Renal cortex interstitium (tissue), 11 donors: ENCODE measurements around the gene B4GALT1. TPM values are rescaled to one million over a fixed set of nuclear protein-coding genes. Genes with fewer than 3 reads are reported as not detected.

Experiments used
- DNase-seq, 11 donors: peaks; one replicate each; pipeline ENCODE4 v3.0.0-alpha.2; 2013; ENCODE audit warnings: low read depth in 9 of 11, low spot score in 4 of 11; ENCODE audit errors: extremely low read depth in 1 of 11
- polyA plus RNA-seq, 3 donors: library from polyadenylated mRNA; unstranded; fragments of 120-200 nt; gene quantifications; one replicate each; pipeline ENCODE4 v1.2.1, GENCODE V29; 2013; ENCODE audit not compliant: insufficient read length in 3 of 3

B4GALT1 gene
- polyA plus RNA-seq, 3 donors: 102 to 154 (median 129) TPM

DNA sequence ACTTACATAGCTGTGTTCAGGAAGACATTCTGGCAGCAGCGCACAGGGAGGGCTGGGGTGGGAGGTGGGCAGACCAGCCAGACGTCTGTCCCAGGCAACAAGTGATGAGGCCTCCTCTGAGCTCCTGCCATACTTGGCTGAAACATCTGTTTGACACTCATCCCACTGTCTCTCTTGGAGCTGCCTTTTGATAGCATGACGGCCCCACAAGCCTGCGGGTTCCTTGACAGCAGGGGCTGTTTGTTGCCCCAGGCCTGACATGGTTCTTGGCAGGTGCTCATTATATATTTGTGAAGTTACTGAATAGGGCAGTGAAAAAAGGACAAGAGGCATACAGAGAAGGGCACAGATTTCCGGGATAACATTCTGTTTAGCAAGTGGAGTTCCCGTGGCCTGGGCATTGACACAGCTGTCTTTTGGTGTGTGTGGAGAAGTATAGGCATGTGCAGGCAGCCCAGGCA lies 22.2 kb upstream of the B4GALT1 start:
- DNase-seq: no peak

DNA sequence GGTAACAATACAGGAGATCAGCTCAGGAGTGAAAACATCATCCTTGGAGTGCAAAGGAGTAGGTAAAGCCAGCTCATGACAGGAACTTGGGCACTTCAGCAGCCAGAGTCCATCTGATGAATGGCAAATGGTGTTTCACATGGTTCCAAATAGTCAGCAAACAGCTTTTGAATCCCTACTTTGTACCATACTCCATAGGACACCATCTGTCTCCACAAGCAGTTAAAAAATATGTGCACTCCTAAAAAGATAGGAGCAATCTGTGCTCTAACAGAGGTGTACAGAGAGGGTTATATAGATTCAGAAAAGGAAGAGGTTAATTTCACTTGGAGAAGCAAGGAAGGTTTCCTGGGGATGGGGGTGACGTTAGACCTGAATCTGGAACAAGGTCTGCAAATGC lies 21.6 kb upstream of the B4GALT1 start:
- no peak for DNase-seq

DNA sequence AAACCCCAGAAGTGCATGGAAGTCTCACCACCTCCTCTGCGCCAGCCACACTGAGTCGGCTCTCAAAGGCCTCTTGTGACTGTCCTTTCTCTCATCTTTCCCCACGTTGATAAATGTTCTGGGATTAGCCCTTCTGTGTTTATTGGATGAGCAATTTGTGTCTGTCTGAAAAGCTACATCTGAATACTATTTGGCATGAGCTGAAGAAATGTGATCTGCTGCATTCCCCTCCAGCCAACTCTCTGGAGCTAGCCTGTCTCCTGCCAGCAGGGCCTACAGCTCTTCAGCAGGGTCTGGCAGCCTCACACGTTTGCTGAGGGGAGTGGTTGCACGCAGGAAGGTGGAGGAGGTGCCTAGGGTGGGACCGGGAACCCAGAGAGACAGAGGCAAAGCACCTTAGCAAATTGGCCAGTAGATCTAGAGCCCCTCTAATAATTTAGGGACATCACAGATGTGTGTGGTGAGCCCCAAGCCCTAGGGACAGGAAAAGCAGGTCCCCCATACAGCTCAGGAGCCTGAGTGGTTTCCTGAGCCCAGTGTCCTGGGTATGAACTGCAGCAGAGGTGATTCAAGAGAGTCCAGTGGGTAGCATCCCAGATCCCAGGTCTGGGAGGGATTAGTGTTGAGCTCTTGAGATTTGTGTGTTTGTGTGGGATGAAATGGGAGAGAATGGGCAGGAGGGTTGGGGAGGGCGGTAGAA lies 20.5 kb upstream of the B4GALT1 start:
- peak in 1 of 11 donors; percentile 24 for DNase-seq

DNA sequence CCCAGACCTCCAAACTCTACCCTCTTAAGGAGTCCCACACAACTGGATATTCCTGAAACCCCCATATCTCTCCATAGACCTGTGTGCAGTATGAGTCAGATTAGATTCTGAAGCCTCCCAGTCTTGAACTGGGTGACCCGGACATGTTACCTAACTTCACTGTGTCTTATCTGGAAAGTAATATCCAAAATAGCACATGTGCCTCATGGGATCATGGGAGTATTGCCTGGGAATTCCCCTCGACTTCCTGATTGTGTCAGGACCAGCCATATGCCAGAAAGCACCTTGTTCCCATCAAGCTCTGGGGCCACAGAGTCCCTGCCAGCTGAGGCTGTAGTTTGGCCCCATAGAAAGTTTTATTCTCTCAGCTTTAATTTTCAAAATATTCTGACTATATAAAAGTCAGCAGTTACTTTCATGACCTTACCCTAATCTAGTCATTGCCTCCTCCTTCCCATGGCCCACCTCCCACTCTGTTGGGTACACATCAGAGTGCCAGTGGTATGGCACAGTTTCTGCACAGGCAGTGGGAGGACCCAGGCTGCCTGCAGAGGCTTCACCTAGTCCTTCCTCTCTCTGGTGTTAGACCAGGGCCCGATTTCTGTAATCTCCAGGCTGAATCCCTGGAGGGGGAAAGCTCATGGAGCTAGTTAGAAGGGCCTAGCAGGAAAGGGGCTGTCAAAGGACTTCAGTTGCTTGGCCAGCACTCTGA lies 19.5 kb upstream of the B4GALT1 start:
- DNase-seq: no peak

DNA sequence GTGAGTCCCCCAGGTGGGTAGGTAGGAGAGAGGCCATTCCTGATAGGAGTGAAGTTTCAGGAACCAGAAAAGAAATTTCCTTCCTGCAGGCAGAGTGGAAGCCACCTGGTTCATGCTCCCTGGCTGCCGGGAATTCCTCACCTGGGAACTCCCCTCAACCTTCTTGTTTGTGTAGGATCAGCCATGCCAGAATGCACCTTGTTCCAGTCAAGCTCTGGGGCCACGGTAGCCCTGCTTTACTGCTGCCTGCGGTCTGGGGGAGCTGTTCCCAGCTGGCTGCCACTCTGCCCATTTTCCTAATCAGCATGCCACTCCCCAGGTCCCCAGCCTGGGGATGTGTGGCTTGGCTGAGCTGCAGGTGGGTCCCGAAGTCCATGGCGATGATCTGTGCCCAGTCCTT lies 18.7 kb upstream of the B4GALT1 start:
- peak in 1 of 11 donors; percentile 29 for DNase-seq

DNA sequence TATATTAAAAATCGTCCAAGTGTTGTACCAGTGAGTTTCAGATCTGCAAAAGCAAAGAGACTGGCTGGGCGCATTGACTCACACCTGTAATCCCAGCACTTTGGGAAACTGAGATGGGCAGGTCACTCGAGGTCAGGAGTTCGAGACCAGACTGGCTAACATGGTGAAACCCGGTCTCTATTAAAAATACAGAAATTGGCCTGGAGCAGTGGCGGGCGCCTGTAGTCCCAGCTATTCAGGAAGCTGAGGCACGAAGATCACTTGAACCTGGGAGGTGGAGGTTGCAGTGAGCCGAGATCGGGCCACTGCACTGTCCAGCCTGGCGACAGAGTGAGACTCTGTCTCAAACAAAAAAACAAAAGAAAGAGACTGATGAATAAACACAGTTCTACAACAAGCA lies 18.3 kb upstream of the B4GALT1 start:
- no peak for DNase-seq

DNA sequence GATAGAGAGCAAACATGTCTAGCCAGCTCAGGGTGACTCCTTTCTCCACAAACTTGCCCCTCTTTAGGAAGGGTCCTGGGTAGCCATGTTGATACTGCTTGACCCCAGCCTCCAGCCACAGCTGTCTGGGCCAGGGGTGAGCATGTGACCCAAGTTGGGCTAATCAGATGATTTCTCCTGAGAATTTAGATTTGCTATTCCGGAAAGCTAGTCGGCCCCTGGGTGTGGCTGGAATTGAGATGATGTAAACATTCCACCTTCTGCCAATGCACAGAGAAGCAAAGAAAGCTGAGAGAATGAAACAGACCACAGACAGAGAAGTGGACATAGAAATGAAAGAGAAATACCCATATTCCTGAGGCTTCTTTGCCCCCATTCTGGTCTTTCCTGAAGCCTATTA lies 17.8 kb upstream of the B4GALT1 start:
- DNase-seq: no peak

DNA sequence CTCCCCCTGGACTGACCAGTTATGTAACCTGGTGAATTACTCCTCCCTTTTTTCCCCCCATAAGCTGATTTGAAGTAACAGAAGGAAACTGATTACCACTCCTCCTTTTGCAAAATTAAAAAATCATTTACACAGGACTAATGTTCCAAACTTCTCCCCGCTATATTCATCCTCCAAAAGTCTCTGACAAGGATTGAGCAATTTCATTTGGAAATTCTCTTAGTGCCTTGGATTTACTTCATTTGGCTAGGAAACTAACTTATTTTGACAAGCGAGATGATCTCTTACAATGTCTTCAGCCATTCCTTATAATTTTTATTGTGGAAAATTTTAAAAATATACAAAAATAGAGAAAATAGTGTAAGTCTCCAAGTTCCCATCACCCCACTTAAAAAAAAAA lies 15.4 kb upstream of the B4GALT1 start:
- DNase-seq: no peak

DNA sequence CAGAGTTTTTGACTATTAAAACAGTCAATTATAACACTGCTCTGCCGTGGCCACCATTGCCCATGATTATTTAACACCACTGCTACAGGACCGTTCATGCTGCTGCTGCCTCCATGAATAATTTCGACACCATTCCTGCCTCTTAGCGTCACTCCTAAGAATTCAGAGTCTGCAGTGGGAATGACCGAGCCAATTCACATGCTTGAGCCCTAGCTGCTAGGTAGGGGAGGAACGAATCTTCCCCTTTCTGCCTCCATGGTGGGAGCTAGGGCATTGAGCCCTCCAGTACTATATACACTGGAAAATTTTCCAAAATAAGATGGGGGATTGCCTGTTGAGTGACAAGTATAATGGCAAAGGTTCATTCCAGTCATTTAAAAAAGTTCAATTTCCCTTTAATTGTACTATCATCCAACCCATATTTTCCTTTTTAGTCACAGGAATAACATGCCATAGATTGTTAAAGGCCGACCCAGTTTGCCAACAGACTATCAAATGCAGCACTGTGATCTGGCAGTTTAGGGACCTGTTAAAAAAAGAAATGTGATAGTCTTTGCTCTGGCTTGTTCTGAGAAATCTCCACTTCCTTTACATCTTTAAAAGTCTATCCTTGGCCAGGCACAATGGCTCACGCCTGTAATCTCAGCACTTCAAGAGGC lies 13.5 kb upstream of the B4GALT1 start:
- no peak for DNase-seq

DNA sequence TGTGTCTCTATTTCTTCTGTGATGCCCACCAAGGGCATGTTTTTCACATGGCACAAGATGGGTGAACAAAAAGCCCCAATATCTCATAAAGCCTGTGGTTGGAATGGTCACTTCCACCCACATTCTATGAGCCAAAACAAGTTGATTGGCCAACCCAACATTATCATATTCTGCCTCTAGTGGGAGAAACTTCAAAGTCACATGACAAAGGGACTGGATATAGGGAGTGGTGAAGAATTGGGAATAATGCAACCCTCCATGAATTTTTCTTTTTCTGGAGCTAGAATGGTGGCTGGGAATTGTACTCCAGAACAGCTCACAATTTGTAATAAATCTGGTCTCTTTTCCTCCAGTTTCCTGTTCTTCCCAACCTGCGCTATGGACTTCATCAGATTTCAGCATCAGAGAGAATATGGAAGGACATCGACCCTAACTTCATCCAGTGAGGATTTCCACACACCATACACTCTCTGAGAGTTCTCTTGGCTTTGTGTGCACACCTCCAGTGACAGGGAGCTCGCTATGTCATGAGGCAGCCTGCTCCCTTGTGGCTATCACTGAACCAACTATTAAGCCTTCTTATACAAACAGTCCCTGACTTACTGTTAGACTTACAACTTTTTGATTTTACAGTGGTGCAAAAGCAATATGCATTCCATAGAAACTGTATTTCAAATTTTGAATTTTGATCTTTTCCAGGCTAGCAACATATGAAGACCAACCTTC lies 12.0 kb upstream of the B4GALT1 start:
- DNase-seq: no peak

DNA sequence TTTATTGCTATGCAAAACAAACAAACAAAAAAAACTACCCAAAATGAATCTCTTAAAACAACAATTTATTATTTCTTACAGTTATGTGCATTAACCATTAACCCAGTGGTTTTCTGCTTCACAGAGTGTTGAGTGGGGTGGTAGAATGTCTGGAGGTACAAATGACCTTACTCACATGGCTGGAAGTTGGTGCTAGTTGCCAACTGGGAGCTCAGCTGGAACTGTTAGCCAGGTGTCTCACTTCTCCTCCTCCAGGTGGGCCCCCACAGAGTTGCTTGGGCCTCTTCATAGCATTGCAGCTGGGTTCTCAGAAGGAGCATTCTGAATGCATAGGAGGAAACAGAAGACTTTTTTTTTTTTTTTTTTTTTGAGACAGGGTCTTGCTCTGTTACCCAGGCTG lies 10.5 kb upstream of the B4GALT1 start:
- DNase-seq: peak in 2 of 11 donors; percentile 55 to 59

DNA sequence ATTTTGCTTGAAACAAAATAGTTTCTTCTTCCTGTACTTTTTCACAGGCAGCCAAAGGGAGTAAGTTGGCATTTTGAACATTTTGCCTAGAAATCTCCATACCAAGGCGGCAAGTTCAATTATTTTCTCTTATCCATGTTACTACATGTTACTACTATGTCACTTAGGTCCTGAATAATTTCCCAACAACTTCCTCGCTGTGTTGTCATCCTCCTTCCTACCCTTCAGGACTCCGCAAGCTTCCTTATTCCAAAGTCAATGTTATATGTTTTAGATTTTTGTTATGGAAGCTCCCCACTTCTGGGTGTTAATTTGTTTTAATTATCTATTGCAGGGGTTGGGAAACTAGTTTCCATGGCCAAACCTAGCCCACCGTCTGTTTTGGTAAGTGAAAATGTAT lies 9.9 kb upstream of the B4GALT1 start:
- no peak for DNase-seq

DNA sequence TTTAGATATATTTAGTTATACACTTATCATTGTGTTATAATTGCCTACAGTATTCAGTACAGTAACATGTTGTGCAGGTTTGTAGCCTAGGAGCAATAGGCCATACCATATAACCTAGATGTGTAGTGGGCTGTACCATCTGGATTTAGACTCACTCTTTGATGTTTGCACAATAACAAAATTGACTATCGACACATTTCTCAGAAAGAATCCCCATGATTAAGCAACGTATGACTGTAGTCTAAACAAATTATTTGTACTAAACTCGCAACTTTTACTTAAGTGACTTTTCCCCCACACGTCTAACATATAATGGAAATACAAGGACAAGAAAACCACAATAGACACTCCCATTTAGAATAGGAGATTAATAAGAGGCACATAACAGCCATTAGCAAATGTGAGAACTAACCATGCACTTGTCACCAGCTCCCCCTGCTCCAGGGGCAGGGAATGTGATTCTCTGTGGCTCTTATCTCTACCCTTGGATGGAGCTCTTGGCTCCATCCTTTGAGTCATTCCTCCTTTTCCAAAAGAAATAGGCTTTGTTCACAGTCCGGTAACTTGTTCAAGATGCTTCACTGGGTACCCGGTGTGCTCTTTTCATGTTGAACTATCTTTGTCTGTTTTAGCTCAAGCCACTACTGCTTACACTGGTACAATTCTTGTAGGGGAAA lies 8.7 kb upstream of the B4GALT1 start:
- DNase-seq: no peak

DNA sequence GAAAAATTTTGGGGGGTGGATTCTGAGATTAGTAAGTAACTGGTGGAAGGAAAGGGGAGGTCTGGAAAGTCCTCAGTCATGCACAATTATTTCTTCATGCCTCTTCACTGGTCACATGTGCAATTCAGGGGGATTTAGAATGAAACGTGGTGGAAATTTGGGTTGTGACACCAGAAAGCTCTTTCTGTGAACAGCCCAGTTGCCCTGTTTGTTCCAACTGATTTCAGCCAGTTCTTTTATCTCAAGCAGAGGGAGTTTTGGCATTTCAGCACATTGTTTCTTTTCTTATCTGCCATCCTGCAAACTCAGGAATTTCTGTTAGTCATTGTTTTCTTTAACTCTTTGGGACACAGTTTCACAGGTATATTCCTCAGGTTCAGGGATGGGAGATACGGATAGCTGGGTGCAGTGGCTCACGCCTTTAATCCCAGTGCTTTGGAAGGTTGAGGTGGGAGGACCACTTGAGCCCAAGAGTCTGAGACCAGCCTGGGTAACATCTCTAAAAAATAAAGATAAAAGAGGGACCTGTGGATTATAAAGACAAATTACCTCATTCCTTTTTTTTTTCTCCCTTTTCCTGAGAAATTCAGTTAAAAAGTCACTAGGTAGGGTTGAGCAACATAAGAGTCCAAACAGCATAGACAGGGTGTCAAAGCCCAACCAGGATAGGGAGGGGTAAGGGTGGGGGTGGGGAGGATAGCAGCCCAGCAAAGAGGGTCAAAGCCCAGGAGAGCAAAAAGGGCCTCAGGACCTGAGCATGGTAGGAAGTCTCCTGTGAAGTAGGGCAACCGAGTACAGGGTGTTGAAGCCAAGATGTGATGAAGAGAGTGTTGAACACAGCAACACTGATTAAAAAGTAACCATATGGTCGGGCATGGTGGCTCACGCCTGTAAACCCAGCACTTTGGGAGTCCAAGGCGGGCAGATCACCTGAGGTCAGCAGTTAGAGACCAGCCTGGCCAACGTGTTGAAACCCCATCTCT lies 5.4 kb upstream of the B4GALT1 start:
- DNase-seq: no peak

DNA sequence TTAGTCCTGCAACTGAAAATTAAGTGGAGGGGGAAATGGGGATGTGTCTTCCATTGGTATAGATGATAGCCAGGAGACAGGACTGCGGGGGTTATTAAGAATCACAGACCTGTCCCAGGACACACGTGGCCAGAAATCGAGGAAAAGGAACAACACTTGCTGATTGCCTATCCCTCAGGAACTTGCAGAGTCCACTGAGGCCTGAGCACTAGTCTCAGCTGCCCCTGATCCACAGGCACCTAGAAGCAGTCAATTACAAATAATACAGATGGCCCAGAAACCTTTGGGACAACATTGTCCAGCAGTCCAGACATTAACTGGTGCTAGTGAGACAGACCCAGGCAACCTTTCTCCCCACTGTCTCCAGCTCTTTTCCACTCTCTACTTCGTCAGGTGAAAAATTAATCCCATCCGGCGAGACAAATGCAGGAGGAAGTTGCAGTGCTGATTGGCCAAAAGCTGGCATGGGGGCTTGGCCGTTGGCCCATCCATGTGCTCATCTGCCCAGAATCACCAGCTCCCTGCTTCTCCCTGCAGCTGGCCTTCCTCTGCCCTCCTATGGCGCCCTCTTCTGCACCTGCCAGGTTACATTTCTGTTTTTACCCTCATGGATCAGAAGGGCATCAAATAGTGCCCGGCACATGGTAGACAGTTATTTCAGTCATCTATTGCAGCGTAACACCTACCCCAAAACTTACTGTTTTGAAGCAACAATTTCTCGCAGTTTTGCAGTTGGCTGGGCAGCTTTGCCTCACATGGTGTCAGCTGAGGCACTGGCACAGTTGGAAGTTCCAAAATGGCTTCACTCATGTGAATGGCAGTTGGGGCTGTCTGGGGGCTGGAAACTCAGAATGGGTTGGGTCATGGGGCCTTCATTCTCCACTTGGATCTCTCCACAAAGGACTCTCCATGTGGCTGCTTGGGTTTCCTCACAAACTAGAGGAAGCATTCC lies 3.6 kb upstream of the B4GALT1 start:
- peak in 1 of 11 donors; percentile 23 for DNase-seq

DNA sequence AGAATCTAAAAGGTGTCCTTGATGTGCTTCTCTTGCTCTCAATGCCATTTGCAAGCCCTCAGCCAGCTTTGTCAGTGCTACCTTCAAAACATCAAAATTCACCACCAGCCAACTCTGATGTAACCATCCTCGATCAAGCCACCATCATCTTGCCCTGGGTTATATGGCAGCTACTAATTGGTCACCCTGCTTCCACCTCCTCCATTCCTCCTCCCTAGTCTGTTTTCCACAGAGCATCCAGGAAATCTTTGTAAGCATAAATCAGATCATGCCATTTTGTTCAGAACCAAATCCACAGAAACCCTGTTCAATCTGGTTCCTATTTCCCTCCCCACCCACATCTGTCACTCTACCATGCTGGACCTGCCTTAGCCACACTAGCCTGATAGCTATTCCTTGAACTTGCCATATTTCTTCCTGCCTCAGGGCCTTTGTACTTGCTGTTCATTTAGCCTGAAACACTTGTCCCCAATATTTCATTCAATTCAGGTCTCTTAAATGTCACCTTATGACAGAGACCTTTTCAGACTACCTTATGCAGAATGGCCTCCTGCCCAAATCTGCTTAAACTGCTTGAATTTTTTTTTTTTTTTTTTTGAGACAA lies 1.9 kb upstream of the B4GALT1 start:
- no peak for DNase-seq
